ENCODE data around the gene CCR2. TPM values are rescaled to one million over a fixed set of nuclear protein-coding genes. Genes with fewer than 3 reads are reported as not detected.
"Not testable (repeated sequence)": the region's sequence is repeated elsewhere in the genome, so short reads cannot be mapped to it uniquely, and the experiment has no call there.

Gene CCR2
- not detected in 2 replicates for total RNA-seq

- DNase-seq (ENCODE audit: low read depth in 2 of 2) = no peak
Observed at GRCh38 chr3:46353647-46354410, at the start of gene CCR2. Gene CCR2, plus strand, starts transcription at chr3:46354111. Its CDS starts 3,417 bp downstream, at chr3:46357528.

- no peak for DNase-seq (ENCODE audit: low read depth in 2 of 2)
Observed at GRCh38 chr3:46304739-46305138, 49.2 kb upstream of the CCR2 start.

GRCh38 chr3:46312991-46313390 lies 40.9 kb upstream of the CCR2 start:
- DNase-seq (ENCODE audit: low read depth in 2 of 2) = no peak

DNA sequence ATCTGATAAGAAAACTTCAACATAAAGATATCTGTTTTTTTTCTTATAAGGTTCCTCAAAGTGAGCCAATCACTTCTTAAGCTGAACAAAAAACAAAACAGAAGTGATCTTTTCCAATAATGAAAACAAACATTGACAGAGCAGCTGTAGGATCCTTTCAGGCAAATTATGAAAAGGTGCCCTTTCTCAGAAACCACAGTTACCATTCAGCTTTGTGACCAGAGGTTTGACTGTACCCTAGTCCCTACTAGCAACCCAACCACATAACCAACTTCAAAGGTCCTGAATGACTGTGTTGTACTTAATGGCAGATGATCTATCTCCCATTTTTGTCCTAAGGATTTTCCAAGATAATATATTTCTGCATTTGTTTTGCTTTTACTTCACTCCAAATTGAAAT lies 39.4 kb upstream of the CCR2 start:
- DNase-seq (ENCODE audit: low read depth in 2 of 2) = no peak

GRCh38 chr3:46316206-46316605 lies 37.7 kb upstream of the CCR2 start:
- no peak for DNase-seq (ENCODE audit: low read depth in 2 of 2)

- no peak for DNase-seq (ENCODE audit: low read depth in 2 of 2)
Observed at GRCh38 chr3:46318207-46318927, 35.5 kb upstream of the CCR2 start.

DNA sequence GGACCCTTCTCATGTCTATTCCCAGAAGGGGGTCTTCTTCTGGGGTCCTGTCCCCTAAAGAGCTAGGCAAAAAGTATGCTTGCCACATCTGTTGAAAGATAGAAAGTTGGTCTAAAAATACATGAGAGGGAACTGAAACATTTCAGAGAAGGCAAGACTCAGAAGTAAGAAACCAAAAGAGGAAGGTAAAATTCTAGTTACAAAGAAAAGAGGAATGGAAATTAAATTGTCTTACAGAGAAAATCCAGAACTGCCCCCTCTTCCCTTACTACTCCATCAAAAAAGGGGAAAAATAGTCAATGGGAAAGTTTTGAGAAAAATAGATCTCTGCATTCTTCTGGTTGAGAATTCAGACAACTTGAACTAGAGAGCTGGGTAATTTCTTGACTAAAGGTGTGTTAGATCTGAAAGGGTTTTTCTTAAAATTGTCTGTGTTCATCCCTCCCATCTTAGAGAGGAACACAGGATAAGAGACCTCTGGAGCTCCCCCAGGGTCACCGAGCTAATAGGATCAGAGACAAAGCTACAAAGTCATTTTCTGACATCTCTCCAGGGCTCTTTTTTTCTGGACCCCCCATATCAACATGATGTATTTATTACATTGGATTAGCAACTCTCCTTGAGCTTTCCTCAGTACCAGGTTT lies 32.3 kb upstream of the CCR2 start:
- no peak for DNase-seq (ENCODE audit: low read depth in 2 of 2)

DNA sequence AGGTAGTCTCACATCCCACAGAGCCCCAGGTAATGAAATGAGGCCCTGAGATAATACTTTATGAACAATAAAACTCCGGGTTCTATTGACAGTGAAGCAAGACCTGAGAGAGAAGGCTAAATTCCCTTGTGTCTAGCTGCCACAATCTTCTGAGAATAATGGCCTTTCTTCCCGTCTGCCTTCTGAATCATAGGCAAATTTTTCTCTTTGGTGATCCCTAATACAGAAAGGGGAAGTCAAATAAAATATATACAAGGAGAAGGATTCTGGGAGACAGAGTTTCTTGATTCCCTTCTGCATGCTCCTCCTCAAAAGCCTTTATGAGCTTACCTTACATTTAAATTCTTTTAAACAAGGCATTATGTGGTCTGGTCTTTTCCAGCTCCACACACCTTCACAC lies 29.9 kb upstream of the CCR2 start:
- DNase-seq (ENCODE audit: low read depth in 2 of 2) = no peak

DNA sequence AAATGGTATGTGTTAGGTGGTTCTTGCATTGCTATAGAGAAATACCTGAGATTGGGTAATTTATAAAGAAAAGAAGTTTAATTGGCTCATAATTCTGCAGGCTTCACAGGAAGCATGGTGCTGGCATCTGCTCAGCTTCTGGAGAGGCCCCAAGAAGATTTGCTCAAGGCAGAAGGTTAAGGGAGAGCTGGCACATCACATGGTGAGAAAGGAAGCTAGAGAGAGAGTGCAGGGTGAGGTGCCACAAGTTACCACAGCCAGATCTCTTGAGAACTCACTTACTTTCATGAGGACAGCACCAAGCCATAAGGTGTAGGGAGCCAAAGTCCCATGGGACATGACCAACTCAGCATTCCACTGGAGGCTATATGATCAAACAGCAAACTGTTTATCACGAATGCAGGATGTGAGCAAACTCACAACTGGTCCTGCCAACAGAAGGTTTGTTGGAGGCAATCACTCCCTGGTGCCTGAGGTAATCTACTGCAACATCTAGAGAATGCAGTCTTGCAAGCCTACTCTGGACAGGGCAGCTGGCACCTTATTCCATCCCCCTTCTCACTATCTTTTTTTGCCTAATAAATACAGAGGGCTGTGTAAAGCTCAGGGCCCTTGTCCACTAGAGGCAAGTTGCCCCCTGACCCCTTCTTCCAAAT lies 28.1 kb upstream of the CCR2 start:
- no peak for DNase-seq (ENCODE audit: low read depth in 2 of 2)

GRCh38 chr3:46330676-46331075 lies 23.2 kb upstream of the CCR2 start:
- DNase-seq (ENCODE audit: low read depth in 2 of 2) = not testable (repeated sequence)

DNA sequence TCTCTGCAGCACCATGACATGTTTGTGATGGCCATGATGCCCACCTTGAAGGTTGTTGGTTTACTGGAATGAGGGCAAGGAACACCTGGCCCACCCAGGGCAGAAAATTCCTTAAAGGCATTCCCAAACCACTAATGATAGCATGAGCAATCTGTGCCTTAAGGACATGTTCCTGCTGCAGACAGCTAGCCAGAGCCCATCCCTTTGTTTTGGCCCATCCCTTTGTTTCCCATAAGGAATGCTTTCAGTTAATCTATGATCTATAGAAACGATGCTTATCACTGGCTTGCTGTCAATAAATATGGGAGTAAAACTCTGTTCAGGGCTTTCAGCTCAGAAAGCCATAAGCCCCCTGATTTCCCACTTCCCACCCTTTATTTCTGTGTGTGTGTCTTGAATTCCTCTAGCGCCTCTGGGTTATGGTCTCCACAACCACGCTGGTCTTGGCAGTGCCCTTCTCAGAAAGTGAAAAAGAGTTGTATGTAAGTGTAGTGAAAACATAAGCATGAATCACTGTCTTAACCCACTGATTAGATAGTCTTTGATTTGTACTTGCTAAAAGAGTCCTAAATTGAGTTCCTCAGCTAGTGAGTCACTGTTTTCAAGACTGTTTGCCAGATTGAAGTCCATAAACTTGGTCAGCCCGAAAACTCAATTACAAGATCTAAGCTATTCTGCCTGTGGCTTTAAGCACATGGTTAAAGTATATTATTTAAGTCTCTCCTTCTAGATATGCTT lies 19.0 kb upstream of the CCR2 start:
- DNase-seq (ENCODE audit: low read depth in 2 of 2) = no peak

GRCh38 chr3:46335541-46335940 lies 18.4 kb upstream of the CCR2 start:
- DNase-seq (ENCODE audit: low read depth in 2 of 2) = no peak

- no peak for DNase-seq (ENCODE audit: low read depth in 2 of 2)
Observed at GRCh38 chr3:46337911-46338310, 16.0 kb upstream of the CCR2 start.

- no peak for DNase-seq (ENCODE audit: low read depth in 2 of 2)
Observed at GRCh38 chr3:46338840-46339239, 15.1 kb upstream of the CCR2 start.

GRCh38 chr3:46344476-46344875 lies 9.4 kb upstream of the CCR2 start:
- no peak for DNase-seq (ENCODE audit: low read depth in 2 of 2)

DNA sequence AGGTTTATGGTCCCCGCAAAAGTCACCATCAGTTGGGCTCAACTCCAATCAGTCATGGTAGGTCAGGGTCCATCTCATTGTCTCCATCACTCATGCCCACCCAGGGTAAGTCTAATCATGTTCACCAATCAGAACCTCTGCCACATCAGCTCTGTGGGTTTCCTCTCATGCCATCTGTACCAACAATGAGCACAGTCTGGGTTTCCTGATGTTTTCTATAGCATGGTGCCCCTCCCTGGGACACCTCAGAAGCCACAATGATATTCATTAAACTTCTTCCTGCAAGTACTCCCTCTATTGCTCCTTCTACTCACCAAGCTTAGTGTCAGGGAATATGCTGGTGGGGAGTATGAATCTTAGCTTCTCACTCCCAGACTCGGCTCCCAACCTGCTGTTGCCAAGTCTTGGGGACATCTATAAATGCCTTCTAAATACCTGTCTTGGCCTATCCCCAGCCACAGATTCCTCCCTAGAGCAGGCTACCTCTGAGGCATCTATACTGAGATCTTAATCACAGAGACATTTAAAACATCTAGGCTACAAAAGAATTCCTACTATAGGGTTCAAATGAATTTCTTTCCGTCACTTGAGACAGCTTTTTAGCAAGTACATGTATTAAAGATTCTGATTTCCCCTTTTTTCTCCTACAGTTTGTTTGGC lies 5.0 kb upstream of the CCR2 start:
- no peak for DNase-seq (ENCODE audit: low read depth in 2 of 2)

GRCh38 chr3:46349484-46350261 lies 4.2 kb upstream of the CCR2 start:
- DNase-seq (ENCODE audit: low read depth in 2 of 2) = no peak

GRCh38 chr3:46350262-46350565 lies 3.7 kb upstream of the CCR2 start:
- no peak for DNase-seq (ENCODE audit: low read depth in 2 of 2)

DNA sequence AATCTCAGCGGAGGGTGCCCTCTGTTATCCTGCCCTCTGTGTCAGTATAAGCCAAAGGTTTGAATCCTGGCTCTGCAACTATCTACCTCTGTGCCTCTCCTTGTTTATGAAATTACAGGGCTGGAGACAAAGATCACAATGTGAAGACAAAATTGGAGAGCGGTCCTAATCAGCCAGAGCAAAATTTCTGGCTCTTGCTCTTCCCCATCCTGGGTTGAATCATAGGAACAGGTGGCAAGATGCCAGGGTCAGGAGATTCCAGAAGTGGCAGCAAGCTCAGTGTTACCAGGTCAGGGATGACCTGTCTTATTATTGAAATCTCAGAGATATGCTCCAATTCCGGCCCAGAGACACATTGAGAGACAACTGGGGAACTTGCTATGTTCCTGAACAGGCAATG lies 2.3 kb upstream of the CCR2 start:
- DNase-seq (ENCODE audit: low read depth in 2 of 2) = no peak

GRCh38 chr3:46353090-46353489 lies 821 bp upstream of the CCR2 start:
- no peak for DNase-seq (ENCODE audit: low read depth in 2 of 2)

Data from dermis microvascular lymphatic vessel endothelial cell (primary cell).